Tibial nerve (tissue), 4 donors: ENCODE data around the gene RHBDD1.

Experiments used
- CTCF ChIP-seq, 5 experiments: fragments of 200-600 bp in 3 of 5; fragments of 450-650 bp in 2 of 5; sonication (generic) in 3 of 5; IDR thresholded peaks; one replicate each; pipeline ENCODE4 v1.5.1; 2016 to 2019; ENCODE audit warnings: antibody characterized with exemption in 5 of 5, mild to moderate bottlenecking in 3 of 5, moderate library complexity in 2 of 5
- EP300 ChIP-seq, 2 donors: sonication (generic); formaldehyde crosslinking; IDR thresholded peaks; one replicate each; pipeline ENCODE4 v1.6.1; 2017; ENCODE audit warnings: antibody characterized with exemption in 2 of 2, mild to moderate bottlenecking in 1 of 2
- POLR2A ChIP-seq, 2 donors: fragments of 450-650 bp; IDR thresholded peaks; one replicate each; pipeline ENCODE4 v1.6.1; 2017; ENCODE audit warnings: antibody characterized with exemption in 2 of 2, mild to moderate bottlenecking in 2 of 2, moderate library complexity in 2 of 2

GRCh38 chr2:227010433-227010832 is 174.6 kb downstream of the RHBDD1 start:
- no peak for TF ChIP-seq CTCF (IDR thresholded peaks at IDR 0.05)
- TF ChIP-seq POLR2A (IDR thresholded peaks at IDR 0.05) = no peak
- no peak for TF ChIP-seq EP300 (IDR thresholded peaks at IDR 0.05)
